Subcutaneous adipose tissue (tissue), 4 donors: ENCODE data around the gene TEX13B. TPM values are rescaled to one million over a fixed set of nuclear protein-coding genes. Genes with fewer than 3 reads are reported as not detected.

Experiments used
- CTCF ChIP-seq: fragments of 450-650 bp; IDR thresholded peaks from one replicate; pipeline ENCODE4 v1.5.1; 2016; ENCODE audit warnings: low read depth, mild to moderate bottlenecking, control low read depth, antibody characterized with exemption, moderate library complexity
- total RNA-seq, 4 donors: library from RNA; depleted of rRNA; stranded (reverse); fragments of >200 nt; gene quantifications; one replicate each; pipeline ENCODE4 v1.1.0, GENCODE V29; 2016

Gene TEX13B
- not detected for total RNA-seq

DNA sequence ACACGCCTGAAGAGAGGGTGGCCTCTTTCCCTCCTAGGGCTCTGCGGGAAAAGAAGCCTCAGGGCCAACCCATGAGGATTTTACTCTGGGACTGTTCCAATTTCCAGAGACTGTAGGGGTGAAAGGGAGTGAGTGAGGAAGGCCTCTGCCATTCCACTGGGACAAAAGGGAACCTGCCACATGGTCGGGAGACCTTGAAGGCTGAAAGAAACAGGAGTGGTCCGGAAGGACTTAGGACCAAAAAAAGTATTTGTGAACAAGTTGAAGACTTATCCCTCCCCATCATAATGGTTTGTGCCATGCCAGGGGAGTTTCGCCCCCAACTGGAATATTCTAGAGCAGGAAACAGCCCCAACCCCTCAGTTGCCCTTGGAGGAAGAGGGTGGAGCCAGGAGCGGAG, at the start of gene TEX13B:
Gene TEX13B (minus strand): TSS at position 15 of the 400 bp plus-strand sequence. CDS start 243 bp downstream, outside the sequence.
- no peak for TF ChIP-seq CTCF

GRCh38 chrX:108029928-108030711, 48.0 kb upstream of the TEX13B start:
- TF ChIP-seq CTCF: no peak

DNA sequence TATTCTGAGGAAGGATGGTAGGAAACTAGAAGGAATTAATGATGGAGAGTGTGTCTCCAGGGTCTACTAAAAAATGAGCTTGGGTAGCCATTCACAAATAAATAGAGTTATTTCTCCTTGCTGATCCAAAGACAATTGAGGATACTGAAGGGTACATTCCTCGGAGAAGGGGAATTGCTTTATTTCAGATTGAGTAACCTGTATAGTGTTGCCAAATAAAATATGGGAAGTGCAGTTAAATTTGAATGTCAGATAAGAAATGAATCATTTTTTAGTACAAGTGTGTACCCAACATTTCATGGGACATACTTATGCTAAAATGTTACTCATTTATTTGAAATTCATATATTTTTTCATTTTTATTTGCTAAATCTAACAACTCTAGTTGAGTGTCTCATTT, 46.7 kb upstream of the TEX13B start:
- TF ChIP-seq CTCF: no peak

- no peak for TF ChIP-seq CTCF
Measured at GRCh38 chrX:108025954-108026600, 43.9 kb upstream of the TEX13B start.

DNA sequence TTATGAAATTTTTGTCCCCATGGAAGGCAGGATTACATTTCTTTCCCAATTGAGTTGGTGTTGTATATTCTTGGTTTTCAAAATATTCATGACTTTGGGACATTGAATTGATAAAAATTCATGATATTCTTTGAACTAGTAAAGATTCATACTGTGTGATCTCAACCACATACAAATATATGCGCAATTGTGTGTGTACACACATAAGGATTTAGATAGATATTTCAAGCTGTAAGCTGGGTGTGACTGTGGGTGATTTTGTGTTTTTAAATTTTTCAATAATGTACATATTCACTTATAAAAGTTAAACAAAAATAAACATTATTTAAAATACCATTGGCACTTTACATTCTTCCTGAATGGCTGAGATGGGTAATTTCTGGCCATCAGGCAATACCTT, 43.2 kb upstream of the TEX13B start:
- no peak for TF ChIP-seq CTCF

GRCh38 chrX:108022491-108023089, 40.4 kb upstream of the TEX13B start:
- no peak for TF ChIP-seq CTCF

DNA sequence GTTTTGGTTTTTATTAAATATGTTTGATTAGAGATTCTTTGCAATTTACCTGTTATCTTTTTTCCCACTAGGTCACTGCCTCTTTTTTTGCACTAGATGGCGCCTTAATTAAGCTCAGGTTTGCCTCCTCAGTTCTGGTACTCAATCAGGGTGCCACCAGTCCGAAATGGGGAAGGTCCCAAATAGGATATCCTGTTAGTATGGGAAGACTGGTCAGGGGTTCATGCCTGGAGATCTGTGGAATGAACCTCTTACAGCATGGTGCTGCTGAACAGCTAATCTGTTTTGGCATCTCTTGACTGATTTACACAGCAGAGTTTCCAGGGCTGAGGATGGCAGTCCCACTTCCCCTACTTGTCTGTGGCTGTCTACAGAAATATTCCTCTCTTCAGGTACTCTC, 38.5 kb upstream of the TEX13B start:
- no peak for TF ChIP-seq CTCF
